ENCODE results near the gene ZNF334. TPM values are rescaled to one million over a fixed set of nuclear protein-coding genes. Genes with fewer than 3 reads are reported as not detected.

Gene ZNF334
- polyA plus RNA-seq, 6 donors from 2014 or later = 0.11 to 0.21 TPM; not detected in 4

GRCh38 chr20:46551522-46552381 lies 38.4 kb upstream of the ZNF334 start:
- H3K27me3 Mint-ChIP-seq = no peaks in the 10 kb centered on the region
- DNase-seq (no peak), ATAC-seq (ENCODE audit: low read depth in 2 of 2) (no peak)
- H3K4me1 Mint-ChIP-seq = peaks cover 20 to 42% (median 29%) of the 10 kb centered on the region in 3 donors
- H3K9me3 Mint-ChIP-seq = no peaks in the 10 kb centered on the region
- peak overlapping the region in 7 of 8 donors; percentile 4 to 81 (median 64) for H3K4me3 Mint-ChIP-seq
- peak overlapping the region in 1 of 6 donors; percentile 14 for H3K27ac Mint-ChIP-seq
- no peaks in the 10 kb centered on the region for H3K36me3 Mint-ChIP-seq

- ATAC-seq (ENCODE audit: low read depth in 2 of 2) (no peak), DNase-seq (no peak)
- Mint-ChIP-seq H3K4me1 (peaks cover 17 to 34% (median 24%) of the 10 kb centered on the region in 3 donors), H3K36me3 (no peaks in the 10 kb centered on the region), H3K9me3 (no peaks in the 10 kb centered on the region), H3K4me3 (peak within 1 kb of the TSS in 5 of 8 donors; percentile 21 to 81 (median 64)), H3K27ac (peak within 1 kb of the TSS in 1 of 6 donors; percentile 89), H3K27me3 (no peaks in the 10 kb centered on the region)
These were observed 37.1 kb upstream of the ZNF334 start, which contains the start of gene OCSTAMP for GRCh38 chr20:46550461-46550860. OCSTAMP (minus strand) TSS chr20:46550654; CDS start chr20:46550560, 94 bp downstream.

- ATAC-seq (ENCODE audit: low read depth in 2 of 2) = no peak
- DNase-seq = no peak
- no peaks in the 10 kb centered on the region for H3K36me3 Mint-ChIP-seq
- H3K9me3 Mint-ChIP-seq = no peaks in the 10 kb centered on the region
- H3K4me1 Mint-ChIP-seq = peaks cover 16 to 35% (median 24%) of the 10 kb centered on the region in 3 donors
- no peak overlapping the region for H3K4me3 Mint-ChIP-seq
- no peaks in the 10 kb centered on the region for H3K27me3 Mint-ChIP-seq
- no peak overlapping the region for H3K27ac Mint-ChIP-seq
These were observed 36.0 kb upstream of the ZNF334 start for GRCh38 chr20:46549188-46549972.

- H3K27ac Mint-ChIP-seq = no peak overlapping the region
- H3K4me1 Mint-ChIP-seq = peaks cover 13 to 35% (median 24%) of the 10 kb centered on the region in 3 donors
These were observed 35.3 kb upstream of the ZNF334 start for GRCh38 chr20:46548688-46549087.

GRCh38 chr20:46547995-46548394 lies 34.6 kb upstream of the ZNF334 start:
- DNase-seq (no peak), ATAC-seq (ENCODE audit: low read depth in 2 of 2) (no peak)
- Mint-ChIP-seq H3K4me1 (peaks cover 14 to 30% (median 22%) of the 10 kb centered on the region in 3 donors), H3K9me3 (no peaks in the 10 kb centered on the region), H3K4me3 (no peak overlapping the region), H3K36me3 (no peaks in the 10 kb centered on the region), H3K27me3 (peaks cover 0 to 5% (median 0%) of the 10 kb centered on the region in 3 donors), H3K27ac (no peak overlapping the region)

More at GRCh38 chr20:46548688-46549087, 35.3 kb upstream of the ZNF334 start:
- H3K4me3 Mint-ChIP-seq = no peak overlapping the region
- H3K9me3 Mint-ChIP-seq = no peaks in the 10 kb centered on the region
- DNase-seq (no peak), ATAC-seq (ENCODE audit: low read depth in 2 of 2) (no peak)
- no peaks in the 10 kb centered on the region for H3K27me3 Mint-ChIP-seq
- H3K36me3 Mint-ChIP-seq = no peaks in the 10 kb centered on the region

GRCh38 chr20:46546936-46547335 lies 33.6 kb upstream of the ZNF334 start:
- peaks cover 14 to 20% (median 14%) of the 10 kb centered on the region in 3 donors for H3K4me1 Mint-ChIP-seq

GRCh38 chr20:46546298-46546697 lies 32.9 kb upstream of the ZNF334 start:
- H3K27me3 Mint-ChIP-seq = peaks cover 0 to 8% (median 0%) of the 10 kb centered on the region in 3 donors
- ATAC-seq (ENCODE audit: low read depth in 2 of 2) (no peak), DNase-seq (no peak)
- peaks cover 11 to 16% (median 14%) of the 10 kb centered on the region in 3 donors for H3K4me1 Mint-ChIP-seq
- no peaks in the 10 kb centered on the region for H3K9me3 Mint-ChIP-seq
- no peak overlapping the region for H3K4me3 Mint-ChIP-seq
- H3K36me3 Mint-ChIP-seq = no peaks in the 10 kb centered on the region
- H3K27ac Mint-ChIP-seq = no peak overlapping the region

More at GRCh38 chr20:46546936-46547335, 33.6 kb upstream of the ZNF334 start:
- no peaks in the 10 kb centered on the region for H3K9me3 Mint-ChIP-seq
- DNase-seq = no peak
- H3K27ac Mint-ChIP-seq = no peak overlapping the region
- ATAC-seq (ENCODE audit: low read depth in 2 of 2) = no peak
- H3K27me3 Mint-ChIP-seq = peaks cover 0 to 8% (median 0%) of the 10 kb centered on the region in 3 donors
- H3K4me3 Mint-ChIP-seq = no peak overlapping the region
- no peaks in the 10 kb centered on the region for H3K36me3 Mint-ChIP-seq

- Mint-ChIP-seq H3K36me3 (no peaks in the 10 kb centered on the region), H3K27ac (no peak overlapping the region), H3K4me1 (peaks cover 11 to 14% (median 11%) of the 10 kb centered on the region in 3 donors), H3K27me3 (peaks cover 0 to 8% (median under 1%) of the 10 kb centered on the region in 3 donors), H3K9me3 (no peaks in the 10 kb centered on the region), H3K4me3 (no peak overlapping the region)
- ATAC-seq (ENCODE audit: low read depth in 2 of 2) = no peak
- DNase-seq = no peak
These were observed 32.4 kb upstream of the ZNF334 start for GRCh38 chr20:46545827-46546138.

GRCh38 chr20:46545077-46545826 lies 31.9 kb upstream of the ZNF334 start:
- ATAC-seq (ENCODE audit: low read depth in 2 of 2) (peak; percentile 60 to 70), DNase-seq (no peak)
- no peaks in the 10 kb centered on the region for H3K36me3 Mint-ChIP-seq
- peaks cover 0 to 8% (median 6%) of the 10 kb centered on the region in 3 donors for H3K27me3 Mint-ChIP-seq
- H3K27ac Mint-ChIP-seq = peak overlapping the region in 1 of 6 donors; percentile 15
- no peaks in the 10 kb centered on the region for H3K9me3 Mint-ChIP-seq
- H3K4me1 Mint-ChIP-seq = peaks cover 6 to 14% (median 9%) of the 10 kb centered on the region in 3 donors
- peak overlapping the region in 5 of 8 donors; percentile 5 to 47 (median 44) for H3K4me3 Mint-ChIP-seq

GRCh38 chr20:46544576-46544975 lies 31.2 kb upstream of the ZNF334 start:
- no peak overlapping the region for H3K27ac Mint-ChIP-seq
- no peaks in the 10 kb centered on the region for H3K9me3 Mint-ChIP-seq
- ATAC-seq (ENCODE audit: low read depth in 2 of 2) (no peak), DNase-seq (no peak)
- H3K4me1 Mint-ChIP-seq = peaks cover 5 to 14% (median 9%) of the 10 kb centered on the region in 3 donors
- H3K36me3 Mint-ChIP-seq = no peaks in the 10 kb centered on the region
- H3K27me3 Mint-ChIP-seq = peaks cover under 1 to 9% (median 9%) of the 10 kb centered on the region in 3 donors
- H3K4me3 Mint-ChIP-seq = peak overlapping the region in 2 of 8 donors; percentile 5 to 44

- peaks cover 7 to 15% (median 9%) of the 10 kb centered on the region in 3 donors for H3K27me3 Mint-ChIP-seq
- H3K4me3 Mint-ChIP-seq = no peak overlapping the region
- no peaks in the 10 kb centered on the region for H3K9me3 Mint-ChIP-seq
- H3K27ac Mint-ChIP-seq = no peak overlapping the region
- peaks cover 5 to 14% (median 9%) of the 10 kb centered on the region in 3 donors for H3K4me1 Mint-ChIP-seq
- ATAC-seq (ENCODE audit: low read depth in 2 of 2) (no peak), DNase-seq (no peak)
- no peaks in the 10 kb centered on the region for H3K36me3 Mint-ChIP-seq
These were observed 30.6 kb upstream of the ZNF334 start for GRCh38 chr20:46543959-46544358.

GRCh38 chr20:46543033-46543432 lies 29.7 kb upstream of the ZNF334 start:
- Mint-ChIP-seq H3K4me3 (no peak overlapping the region), H3K27me3 (peaks cover 9 to 24% (median 16%) of the 10 kb centered on the region in 3 donors), H3K4me1 (peaks cover 5 to 14% (median 9%) of the 10 kb centered on the region in 3 donors), H3K36me3 (no peaks in the 10 kb centered on the region), H3K27ac (no peak overlapping the region), H3K9me3 (no peaks in the 10 kb centered on the region)
- ATAC-seq (ENCODE audit: low read depth in 2 of 2) (no peak), DNase-seq (no peak)
